Mucosa of stomach (tissue), 1 donor: Measurements from ENCODE around the gene COBL.

ENCODE experiments used
- H3K27me3 ChIP-seq: one replicate; pipeline ENCODE4 v1.7.0; 2013; ENCODE audit warnings: mild to moderate bottlenecking, low read length; ENCODE audit not compliant: control insufficient read depth, insufficient read depth
- H3K36me3 ChIP-seq: one replicate; pipeline ENCODE4 v1.7.0; 2013; ENCODE audit warnings: low read length; ENCODE audit not compliant: control insufficient read depth, insufficient read depth
- H3K4me1 ChIP-seq: one replicate; pipeline ENCODE4 v1.7.0; 2013; ENCODE audit warnings: mild to moderate bottlenecking, low read length; ENCODE audit not compliant: control insufficient read depth, insufficient read depth
- H3K4me3 ChIP-seq: one replicate; pipeline ENCODE4 v1.7.0; 2013; ENCODE audit warnings: low read length
- H3K9ac ChIP-seq: one replicate; pipeline ENCODE4 v1.7.0; 2013; ENCODE audit warnings: mild to moderate bottlenecking, low read length, moderate library complexity
- H3K9me3 ChIP-seq: one replicate; pipeline ENCODE4 v1.7.0; 2013; ENCODE audit warnings: mild to moderate bottlenecking, low read length, moderate library complexity; ENCODE audit not compliant: control insufficient read depth
- donor health status: Pancreatic carcinoma.

The COBL gene, protein sequence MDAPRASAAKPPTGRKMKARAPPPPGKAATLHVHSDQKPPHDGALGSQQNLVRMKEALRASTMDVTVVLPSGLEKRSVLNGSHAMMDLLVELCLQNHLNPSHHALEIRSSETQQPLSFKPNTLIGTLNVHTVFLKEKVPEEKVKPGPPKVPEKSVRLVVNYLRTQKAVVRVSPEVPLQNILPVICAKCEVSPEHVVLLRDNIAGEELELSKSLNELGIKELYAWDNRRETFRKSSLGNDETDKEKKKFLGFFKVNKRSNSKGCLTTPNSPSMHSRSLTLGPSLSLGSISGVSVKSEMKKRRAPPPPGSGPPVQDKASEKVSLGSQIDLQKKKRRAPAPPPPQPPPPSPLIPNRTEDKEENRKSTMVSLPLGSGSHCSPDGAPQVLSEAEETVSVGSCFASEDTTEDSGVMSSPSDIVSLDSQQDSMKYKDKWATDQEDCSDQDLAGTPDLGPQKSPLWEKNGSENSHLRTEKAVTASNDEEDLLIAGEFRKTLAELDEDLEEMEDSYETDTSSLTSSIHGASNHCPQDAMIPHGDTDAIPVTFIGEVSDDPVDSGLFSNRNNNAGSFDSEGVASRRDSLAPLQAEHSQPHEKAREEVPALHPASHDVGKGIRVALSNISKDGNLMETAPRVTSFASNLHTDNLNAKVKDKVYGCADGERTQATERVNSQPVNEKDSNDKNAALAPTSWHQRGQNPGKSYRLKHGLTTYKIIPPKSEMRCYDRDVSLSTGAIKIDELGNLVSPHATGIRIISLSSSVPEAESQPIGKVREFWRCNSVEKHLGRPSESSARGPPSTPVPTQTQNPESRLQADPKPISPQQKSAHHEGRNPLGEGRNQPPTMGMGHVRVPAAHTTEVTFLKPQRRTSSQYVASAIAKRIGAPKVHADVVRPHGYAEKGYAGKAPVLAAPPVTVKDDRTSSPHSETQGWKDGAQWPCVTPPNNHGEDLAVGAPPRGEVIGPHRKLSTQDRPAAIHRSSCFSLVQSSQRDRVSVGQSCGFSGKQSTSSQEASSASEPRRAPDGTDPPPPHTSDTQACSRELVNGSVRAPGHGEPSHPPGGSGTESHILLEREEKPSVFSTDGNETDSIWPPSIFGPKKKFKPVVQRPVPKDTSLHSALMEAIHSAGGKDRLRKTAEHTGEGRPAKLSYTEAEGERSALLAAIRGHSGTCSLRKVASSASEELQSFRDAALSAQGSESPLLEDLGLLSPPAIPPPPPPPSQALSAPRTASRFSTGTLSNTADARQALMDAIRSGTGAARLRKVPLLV

DNA sequence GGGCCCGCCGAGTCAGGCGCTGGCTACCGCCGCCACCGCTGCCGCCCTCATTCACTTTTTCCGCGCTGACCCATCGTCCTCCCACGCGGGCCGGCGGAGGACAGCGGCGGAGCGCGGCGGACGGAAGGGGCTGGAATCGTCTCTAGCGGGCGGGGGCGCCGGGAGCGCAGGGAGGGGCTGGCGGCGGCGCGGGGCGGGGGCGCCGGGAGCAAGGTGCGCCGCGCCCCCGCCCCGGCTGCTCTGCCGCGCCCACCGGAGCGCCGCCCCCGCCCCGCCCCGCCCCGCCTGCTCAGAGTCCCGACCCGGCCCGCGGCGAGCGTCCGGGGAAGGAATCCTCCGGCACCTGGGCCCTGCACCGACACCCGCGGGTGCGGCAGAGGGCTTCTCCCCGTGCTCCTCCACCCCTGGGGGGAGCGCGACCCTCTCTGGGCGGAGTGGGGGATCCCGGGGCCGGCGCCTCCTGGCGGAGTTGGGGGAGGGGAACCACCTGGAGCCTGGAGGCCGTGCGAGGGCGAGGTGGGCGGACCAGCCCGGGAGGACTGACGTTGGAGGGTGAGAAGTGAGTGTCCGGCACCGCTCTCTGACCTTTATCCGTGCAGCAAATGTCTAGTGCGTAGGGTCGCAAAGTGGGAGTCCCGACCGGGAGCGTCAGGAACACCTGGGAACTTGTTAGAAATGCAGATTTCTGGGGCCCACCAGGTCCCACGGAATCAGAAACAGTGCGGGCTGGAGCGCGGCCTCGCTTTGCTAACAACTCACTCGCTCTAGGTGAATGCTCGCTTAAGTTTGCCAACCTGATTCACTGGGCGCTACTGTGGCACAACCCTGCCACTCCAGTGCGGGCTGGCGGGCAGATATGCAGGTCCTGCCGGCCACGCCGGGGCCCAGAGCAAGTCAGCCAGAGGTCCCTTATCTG lies at the start of gene COBL:
COBL (minus strand) TSS at position 144 of the 916 bp plus-strand sequence. CDS start 176 bp downstream, outside the sequence.
- Histone ChIP-seq H3K27me3 (no peaks in the 10 kb centered on the region), H3K9me3 (no peaks in the 10 kb centered on the region), H3K36me3 (no peaks in the 10 kb centered on the region), H3K4me1 (peaks cover 32% of the 10 kb centered on the region), H3K4me3 (peak within 1 kb of the TSS; percentile 58), H3K9ac (peak within 1 kb of the TSS; percentile 73)

DNA sequence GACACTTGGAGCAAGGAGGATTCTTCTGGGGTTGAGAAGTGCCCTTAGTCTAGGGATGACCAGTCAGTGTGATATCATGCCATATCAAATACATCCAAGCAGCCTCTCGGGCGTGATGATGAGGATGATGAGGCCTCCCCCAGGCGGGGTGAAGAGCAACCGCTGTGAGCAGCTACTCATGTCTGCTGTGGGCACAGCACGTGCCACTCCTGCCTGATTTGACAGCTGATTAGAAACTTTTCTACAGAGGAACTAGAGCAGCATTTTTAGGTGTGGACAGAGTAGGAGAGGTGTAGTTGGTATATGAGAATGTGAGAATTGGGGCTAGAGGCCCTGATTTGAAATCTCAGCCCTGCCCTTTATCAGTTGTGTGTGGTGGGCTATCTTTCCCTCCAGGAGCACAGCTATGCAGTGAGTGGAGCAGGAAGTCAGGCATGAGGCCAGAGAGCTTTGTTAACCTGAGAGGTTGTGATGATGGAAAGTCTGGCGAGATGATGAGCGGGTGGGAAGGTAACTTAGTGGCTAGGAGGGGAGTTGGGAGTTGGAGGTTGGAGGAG lies 49.6 kb upstream of the COBL start:
- no peaks in the 10 kb centered on the region for H3K9me3 ChIP-seq
- no peaks in the 10 kb centered on the region for H3K36me3 ChIP-seq
- H3K4me1 ChIP-seq, result peaks cover 3% of the 10 kb centered on the region
- H3K9ac ChIP-seq, result no peak overlapping the region
- H3K27me3 ChIP-seq, result no peaks in the 10 kb centered on the region
- H3K4me3 ChIP-seq, result no peak overlapping the region

DNA sequence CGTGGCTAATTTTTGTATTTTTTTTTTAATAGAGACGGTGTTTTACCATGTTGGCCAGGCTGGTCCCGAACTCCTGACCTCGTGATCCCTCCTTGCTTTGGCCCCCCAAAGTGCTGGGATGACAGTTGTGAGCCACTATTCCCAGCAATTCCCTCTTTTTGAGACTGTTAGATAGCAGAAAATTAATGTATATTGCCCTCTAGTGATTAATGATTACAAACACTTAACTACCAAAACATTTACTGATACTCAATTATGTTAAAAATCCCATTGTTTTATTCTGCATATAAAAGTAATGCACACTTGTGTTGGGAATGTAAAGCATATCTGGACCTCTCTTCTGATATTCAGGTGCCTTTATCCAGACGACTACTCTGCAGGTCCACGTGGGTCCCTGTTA lies 41.2 kb upstream of the COBL start:
- H3K4me3 ChIP-seq, result no peak overlapping the region
- H3K27me3 ChIP-seq, result no peaks in the 10 kb centered on the region
- H3K9me3 ChIP-seq, result no peaks in the 10 kb centered on the region
- H3K4me1 ChIP-seq, result peaks cover 10% of the 10 kb centered on the region
- no peak overlapping the region for H3K9ac ChIP-seq
- H3K36me3 ChIP-seq, result no peaks in the 10 kb centered on the region

DNA sequence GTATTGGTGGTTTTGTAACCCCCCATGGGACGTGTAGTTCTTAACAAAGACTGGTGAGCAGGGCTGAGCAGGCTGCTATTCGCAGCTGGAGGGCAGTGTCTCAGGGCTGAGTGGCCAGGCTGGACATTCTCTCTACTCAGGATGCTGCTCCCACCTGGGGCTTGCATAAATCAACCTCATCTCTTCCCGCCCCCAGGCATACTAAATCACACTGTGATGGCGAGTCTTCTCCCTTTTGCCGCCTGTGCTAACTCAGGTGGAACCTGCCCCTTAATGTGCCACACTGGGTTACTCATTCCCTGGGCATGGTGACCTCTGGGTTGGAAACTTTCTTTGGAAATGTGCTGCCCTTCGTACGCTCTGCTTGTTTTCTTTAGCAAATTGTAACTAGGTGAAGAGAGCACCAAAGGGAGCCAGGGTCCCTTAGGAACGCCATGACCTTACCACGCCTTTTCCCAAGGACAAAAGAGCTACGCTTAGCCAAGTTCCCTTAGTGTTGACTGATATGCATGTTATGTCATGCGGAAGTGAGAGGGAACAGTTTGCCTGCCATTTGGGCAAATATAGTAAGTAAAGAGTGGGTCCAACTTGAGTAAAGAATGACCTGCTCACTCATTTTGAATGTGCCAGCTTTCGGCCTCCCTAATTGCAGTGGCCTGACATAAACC lies 40.4 kb upstream of the COBL start:
- Histone ChIP-seq H3K4me3 (no peak overlapping the region), H3K4me1 (peaks cover 15% of the 10 kb centered on the region), H3K36me3 (no peaks in the 10 kb centered on the region), H3K9ac (no peak overlapping the region), H3K9me3 (no peaks in the 10 kb centered on the region), H3K27me3 (no peaks in the 10 kb centered on the region)

DNA sequence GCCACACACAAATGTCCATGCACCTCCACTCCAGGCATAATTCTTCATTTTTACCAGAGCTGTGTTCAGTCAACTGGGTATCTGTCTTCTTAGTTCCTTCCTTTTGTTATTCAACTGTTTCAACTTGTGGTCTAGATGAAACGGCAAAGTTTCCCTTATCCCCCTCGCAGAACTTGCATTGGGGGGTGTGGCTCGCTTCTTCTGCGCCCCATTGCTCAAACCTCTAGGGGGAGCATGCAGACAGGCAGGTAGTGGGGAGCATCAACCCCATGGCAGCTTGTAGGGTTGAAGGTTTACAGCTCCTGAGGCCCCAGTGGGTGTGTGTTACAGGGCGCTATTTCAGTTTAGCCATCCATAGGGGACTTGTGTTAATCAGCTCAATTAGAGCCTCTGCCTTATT lies 38.3 kb upstream of the COBL start:
- no peak overlapping the region for H3K4me3 ChIP-seq
- H3K27me3 ChIP-seq, result no peaks in the 10 kb centered on the region
- no peaks in the 10 kb centered on the region for H3K36me3 ChIP-seq
- H3K9me3 ChIP-seq, result no peaks in the 10 kb centered on the region
- H3K9ac ChIP-seq, result no peak overlapping the region
- peaks cover 25% of the 10 kb centered on the region for H3K4me1 ChIP-seq

DNA sequence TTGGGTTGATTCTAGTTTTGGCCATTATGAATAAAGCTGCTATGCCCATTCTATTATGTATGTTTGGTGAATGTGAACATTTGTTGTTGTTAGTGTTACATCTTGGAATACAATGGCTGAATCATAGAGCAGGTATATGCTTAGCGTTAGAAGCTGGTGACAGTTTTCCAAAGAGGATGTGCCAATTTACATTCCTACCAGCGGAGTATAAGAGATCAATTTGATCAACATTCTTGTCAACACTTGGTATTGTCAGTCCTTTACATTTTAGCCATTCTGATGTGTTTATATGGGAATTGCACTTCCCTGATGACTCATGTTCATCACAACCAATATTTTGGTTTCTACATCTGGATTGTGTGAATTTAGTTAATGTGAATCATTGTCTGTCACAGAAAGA lies 37.8 kb upstream of the COBL start:
- Histone ChIP-seq H3K4me3 (no peak overlapping the region), H3K4me1 (peaks cover 28% of the 10 kb centered on the region), H3K9ac (no peak overlapping the region), H3K9me3 (no peaks in the 10 kb centered on the region), H3K36me3 (no peaks in the 10 kb centered on the region), H3K27me3 (no peaks in the 10 kb centered on the region)

DNA sequence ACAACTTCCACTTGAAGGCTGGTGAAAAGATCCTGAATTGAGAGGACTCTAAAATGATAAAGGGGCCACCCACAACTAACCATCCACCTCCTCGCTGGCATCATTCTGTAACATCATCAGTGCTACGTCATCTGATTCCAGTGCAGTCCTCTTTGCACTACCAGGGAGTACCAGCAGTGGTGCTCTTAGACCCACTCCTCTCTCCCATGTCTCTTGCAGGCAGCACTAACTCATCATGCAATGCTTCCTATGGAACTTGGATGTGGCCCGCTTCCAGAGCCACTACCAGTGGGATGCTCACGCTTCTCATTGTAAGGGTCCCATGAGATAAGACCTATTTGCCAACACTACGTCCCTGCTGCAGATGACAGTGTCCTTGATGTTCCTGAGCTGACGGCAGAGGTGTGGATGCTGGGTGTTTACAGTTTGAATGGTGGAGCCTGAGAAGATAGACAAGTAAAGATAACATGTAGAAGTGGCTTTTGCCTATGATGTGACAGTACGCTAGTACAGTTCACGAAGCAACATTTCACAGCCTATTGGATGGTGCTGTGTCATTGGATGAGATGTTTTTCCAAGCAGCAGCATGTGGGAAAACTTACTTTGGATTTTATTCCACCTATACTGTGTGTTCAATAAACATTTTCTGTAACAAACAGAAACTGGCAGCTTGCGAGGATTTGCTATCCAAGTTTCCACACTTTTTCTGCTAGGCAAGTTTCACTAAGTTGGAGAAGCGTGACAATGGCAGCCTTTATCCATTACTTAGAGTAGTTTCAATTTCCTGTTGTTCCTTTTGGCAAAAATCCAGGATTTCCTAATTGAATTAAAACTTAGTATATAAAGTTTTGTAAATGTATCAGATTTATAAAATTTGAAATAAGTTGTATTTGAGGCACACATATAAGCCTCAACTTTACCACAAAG lies 35.8 kb upstream of the COBL start:
- Histone ChIP-seq H3K9me3 (no peaks in the 10 kb centered on the region), H3K27me3 (no peaks in the 10 kb centered on the region), H3K4me1 (peaks cover 28% of the 10 kb centered on the region), H3K9ac (no peak overlapping the region), H3K4me3 (no peak overlapping the region), H3K36me3 (no peaks in the 10 kb centered on the region)

DNA sequence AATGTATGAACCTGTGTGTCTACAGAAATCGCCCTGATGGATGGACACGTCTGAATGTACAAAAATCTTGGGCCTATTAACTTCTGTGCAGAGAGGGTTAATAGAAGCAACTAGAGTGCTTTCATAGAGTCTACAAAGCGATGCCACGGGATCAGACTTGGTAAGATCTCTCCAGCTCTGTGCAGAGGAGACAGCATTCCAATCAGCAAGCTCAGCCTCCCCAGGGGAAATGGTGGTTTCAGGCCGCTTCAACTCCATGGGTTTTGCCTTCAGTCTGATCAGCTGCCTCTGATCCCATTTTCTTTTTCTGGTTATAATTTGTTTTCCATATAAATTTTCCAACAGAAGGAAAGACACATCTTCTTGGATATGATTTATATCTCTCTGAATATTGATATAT lies 35.1 kb upstream of the COBL start:
- Histone ChIP-seq H3K27me3 (no peaks in the 10 kb centered on the region), H3K36me3 (no peaks in the 10 kb centered on the region), H3K9me3 (no peaks in the 10 kb centered on the region), H3K9ac (no peak overlapping the region), H3K4me1 (peaks cover 20% of the 10 kb centered on the region), H3K4me3 (no peak overlapping the region)

DNA sequence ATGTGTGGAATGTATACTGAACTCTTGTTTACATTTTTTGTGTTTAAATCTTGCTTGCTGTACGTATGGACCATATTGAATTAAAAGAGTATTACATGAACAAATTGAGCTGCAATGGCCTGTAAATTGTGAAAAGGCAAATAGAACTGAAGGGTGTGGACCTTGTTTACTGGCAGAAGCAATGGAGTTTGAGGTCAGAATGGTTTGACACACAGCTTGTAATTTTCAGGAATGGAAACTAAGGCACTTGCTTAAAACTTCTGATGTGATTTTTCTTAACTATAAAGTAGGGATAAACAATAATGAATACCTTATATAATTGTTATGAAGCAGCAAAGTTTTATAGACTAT lies 33.9 kb upstream of the COBL start:
- Histone ChIP-seq H3K4me3 (peak overlapping the region; percentile 10), H3K27me3 (no peaks in the 10 kb centered on the region), H3K9ac (no peak overlapping the region), H3K9me3 (no peaks in the 10 kb centered on the region), H3K36me3 (no peaks in the 10 kb centered on the region), H3K4me1 (peaks cover 18% of the 10 kb centered on the region)
